GM18502 (cell line): ENCODE data around the gene IVNS1ABP.

Experiments
- ATAC-seq: cut with Tn5 transposase; IDR thresholded peaks from one replicate; pipeline ENCODE4 v1.9.1; 2021; ENCODE audit warnings: mild to moderate bottlenecking; ENCODE audit not compliant: unreplicated experiment, poor library complexity

Gene IVNS1ABP

GRCh38 chr1:185297982-185298381 lies 19.1 kb downstream of the IVNS1ABP start:
- ATAC-seq: no peak

GRCh38 chr1:185295091-185295490 lies 22.0 kb downstream of the IVNS1ABP start:
- no peak for ATAC-seq

GRCh38 chr1:185293967-185294542 lies 23.0 kb downstream of the IVNS1ABP start:
- no peak for ATAC-seq

DNA sequence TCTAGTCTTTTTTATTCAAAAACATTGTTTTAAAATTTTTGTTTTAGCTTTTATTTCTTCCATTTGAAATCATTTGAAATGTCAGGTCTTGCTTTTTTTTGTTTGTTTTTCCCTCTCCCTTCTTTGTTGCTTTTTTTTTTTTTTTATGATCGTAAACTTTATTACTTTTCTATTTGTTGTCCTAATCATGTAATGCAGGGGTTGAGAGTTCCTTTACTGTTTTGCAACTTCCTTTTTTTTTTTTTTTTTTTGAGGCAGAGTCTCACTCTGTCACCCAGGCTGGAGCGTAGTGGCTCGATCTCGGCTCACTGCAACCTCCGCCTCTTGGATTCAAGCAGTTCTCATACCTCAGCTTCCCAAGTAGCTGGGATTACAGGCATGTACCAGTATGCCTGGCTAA lies 24.8 kb downstream of the IVNS1ABP start:
- no peak for ATAC-seq

DNA sequence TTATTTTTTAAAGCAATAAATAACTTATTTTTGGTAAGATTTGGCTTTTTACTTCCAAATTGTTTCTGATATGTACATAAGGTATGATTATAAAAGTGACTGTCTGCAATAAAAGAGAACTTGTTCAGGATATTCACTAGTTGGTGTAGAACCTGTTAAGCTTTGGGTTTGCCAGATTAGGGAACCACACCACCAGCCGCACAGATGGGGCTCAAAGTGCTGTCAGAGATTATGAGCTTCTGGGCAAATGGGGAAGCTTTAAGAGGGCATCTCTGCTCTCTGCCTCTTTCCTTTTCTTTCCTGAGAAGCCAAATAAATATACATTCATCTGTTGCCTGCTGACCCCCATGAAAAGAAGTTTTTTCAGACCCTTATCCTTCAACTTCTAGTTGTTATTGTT lies 25.4 kb downstream of the IVNS1ABP start:
- ATAC-seq: no peak

DNA sequence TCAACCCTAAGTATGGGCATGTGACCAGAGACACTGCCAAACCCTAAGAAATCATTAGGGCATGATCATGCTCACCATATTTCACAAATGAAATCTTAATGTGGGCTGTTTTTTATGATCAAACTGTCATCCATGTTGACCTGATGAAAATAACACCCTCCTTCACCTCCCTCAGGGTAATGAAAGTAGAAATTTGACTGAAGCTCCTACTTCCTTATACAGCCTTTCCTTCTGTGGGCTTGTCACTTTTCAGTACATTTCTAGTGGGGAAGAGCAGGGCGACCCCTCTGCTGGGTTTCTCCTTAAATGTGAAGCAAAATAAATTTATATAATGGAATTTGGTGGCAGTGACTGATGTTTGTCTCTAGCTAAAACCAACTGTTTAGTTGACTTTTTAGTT lies 25.9 kb downstream of the IVNS1ABP start:
- no peak for ATAC-seq

- no peak for ATAC-seq
Measured at GRCh38 chr1:185289880-185290279, 27.2 kb downstream of the IVNS1ABP start.

DNA sequence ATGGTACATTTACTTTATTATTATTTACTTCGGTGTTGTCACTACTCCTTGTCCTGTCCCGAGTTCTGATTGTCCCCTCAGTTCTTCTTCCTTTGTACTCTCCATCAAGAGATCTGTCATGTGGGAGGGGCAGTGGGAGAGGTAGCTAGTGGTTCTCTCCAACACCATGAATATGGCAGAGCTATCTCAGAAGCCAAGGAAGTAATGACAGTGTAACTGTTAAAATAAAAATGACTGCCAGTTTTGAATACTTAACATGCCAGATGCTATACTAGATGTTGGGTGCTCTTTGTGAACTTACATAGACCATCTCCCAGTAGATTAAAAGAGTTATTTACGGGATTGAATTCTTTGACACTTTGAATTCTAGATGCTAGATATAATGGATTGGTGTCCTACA lies 28.6 kb downstream of the IVNS1ABP start:
- ATAC-seq: no peak

DNA sequence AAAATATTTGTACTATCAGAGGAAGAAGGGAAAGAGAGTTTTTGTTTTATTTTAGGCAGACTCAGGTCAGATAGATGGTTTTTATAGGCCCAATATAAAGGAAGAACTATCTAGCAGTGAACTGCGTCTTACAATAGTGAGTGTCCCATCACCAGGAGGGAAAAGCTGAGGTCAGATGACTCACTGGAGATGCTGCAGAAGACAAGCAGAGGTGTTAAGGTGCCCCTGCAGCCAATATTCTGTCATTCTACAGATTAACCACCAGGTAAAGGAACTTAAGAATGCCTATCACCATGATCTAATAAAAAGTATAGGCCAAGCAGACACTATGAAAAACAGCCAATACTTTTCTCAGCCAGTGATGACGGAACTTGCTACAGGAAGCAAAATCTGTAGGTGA lies 29.6 kb downstream of the IVNS1ABP start:
- no peak for ATAC-seq

DNA sequence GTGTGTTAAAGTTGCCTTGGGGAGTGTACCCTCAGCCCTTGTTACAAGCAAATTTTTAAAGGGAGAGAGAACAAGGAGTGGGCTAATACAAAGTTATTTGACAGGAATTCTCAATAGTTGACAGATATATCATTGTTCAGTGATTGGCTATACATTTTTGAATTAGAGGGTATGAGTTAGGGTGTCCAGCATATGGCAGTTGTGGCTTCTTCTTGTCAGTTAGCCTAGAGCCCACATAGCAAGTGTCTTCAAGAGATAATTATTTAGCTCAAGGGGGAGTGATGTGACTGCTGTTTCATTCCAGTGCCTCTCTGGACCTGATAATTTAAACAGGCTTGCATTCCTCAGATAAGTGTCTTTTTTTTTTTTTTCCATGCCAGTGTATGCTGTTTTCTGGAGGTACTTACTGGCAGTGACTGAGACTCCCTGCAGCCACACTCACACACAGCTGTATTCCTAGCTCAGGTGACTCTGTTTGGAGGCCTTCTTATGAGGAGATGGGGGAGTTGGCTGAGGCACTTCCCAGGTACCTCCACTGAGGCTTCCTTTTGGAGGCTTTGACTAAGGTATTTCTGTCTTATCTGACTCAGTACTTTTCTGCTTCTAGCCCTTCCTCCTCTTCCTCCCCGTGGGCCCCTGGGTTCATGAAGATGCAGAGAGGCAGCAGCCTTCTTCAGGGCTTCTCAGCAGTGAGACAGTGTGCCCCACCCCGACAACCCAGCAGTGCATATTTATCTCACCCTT lies 32.3 kb downstream of the IVNS1ABP start:
- no peak for ATAC-seq

DNA sequence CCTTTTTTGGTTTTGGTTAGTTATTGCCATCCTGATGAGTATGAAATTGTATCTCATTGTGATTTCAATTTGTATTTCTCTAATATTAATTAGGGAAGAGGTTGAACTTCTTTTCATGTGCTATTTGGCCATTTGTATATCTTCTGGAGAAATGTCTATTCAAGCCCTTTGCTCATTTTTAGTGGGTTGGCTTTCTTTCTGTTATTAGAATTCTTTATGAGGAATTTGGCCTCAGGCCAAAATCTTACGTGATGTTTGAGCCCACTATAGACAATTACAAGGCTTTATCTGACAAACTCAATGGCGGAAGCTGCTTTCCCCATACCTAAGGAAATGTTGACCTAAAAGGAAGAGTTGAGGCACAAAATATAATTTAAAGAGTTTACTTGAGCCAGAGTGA lies 32.9 kb downstream of the IVNS1ABP start:
- no peak for ATAC-seq

- peak; percentile 76 for ATAC-seq
Measured at GRCh38 chr1:185281245-185281644, 35.8 kb downstream of the IVNS1ABP start.

GRCh38 chr1:185280589-185280988 lies 36.5 kb downstream of the IVNS1ABP start:
- no peak for ATAC-seq

GRCh38 chr1:185279571-185279970 lies 37.5 kb downstream of the IVNS1ABP start:
- ATAC-seq: no peak

- no peak for ATAC-seq
Measured at GRCh38 chr1:185271921-185272320, 45.1 kb downstream of the IVNS1ABP start.

DNA sequence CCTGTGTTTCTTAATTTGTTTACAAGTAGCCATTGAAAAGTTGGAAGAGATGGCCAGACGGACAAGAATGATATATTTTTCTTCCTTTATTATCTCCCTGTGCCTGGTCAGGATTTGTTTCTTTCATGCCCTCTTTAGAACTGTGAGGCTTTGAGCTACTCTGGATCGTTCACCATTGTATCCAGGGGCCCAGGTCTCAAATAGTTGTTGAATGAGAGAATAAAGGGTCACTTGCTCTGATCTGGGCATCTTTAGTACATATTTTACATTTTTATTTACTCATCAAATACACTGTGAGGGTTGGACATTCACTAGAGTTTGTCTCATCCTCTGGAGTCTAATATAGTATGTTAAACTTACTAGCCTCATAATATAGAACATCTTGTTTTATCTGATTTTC lies 48.7 kb downstream of the IVNS1ABP start:
- no peak for ATAC-seq

GRCh38 chr1:185267701-185268100 lies 49.3 kb downstream of the IVNS1ABP start:
- no peak for ATAC-seq

- no peak for ATAC-seq
Measured at GRCh38 chr1:185267301-185267700, 49.7 kb downstream of the IVNS1ABP start.

- ATAC-seq: no peak
Measured at GRCh38 chr1:185265314-185265713, 51.7 kb downstream of the IVNS1ABP start.

- ATAC-seq: no peak
Measured at GRCh38 chr1:185263780-185264179, 53.3 kb downstream of the IVNS1ABP start.

GRCh38 chr1:185263292-185263691 lies 53.8 kb downstream of the IVNS1ABP start:
- no peak for ATAC-seq

DNA sequence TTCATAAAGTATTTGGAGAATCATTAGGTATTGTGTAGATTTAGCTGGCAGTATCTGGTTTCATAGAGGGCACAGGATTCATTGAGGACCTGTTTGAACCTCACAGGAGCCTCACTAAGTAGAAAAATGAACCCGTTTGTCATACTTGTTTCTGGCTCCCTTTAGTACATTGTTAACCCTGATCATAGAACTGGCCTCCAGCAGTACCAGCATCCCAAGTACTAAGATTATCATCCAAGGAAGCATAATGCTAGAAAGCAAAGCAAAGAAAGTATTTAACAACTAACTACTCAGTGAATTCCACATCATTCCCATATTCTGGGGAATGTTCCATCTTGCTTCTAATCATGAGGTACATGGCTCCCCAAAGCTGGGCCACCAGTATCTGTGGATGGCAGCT lies 54.9 kb downstream of the IVNS1ABP start:
- no peak for ATAC-seq
